Neural crest cell (in vitro differentiated cells): Measurements from ENCODE around the gene MCRS1. TPM values are rescaled to one million over a fixed set of nuclear protein-coding genes. Genes with fewer than 3 reads are reported as not detected.
A peak's percentile ranks its signal among the peaks of the same experiment; 100 is the strongest.

Experiments used
- DNase-seq: peaks from one replicate; pipeline ENCODE4 v3.0.0; 2021; ENCODE audit warnings: low read depth, mixed read lengths, low spot score
- H3K27ac Mint-ChIP-seq: one replicate; pipeline ENCODE4 v1.8.0; 2021; ENCODE audit warnings: mild to moderate bottlenecking, mixed read lengths; ENCODE audit not compliant: unreplicated experiment
- H3K27me3 Mint-ChIP-seq: 2 replicates; pipeline ENCODE4 v1.8.0; 2021; ENCODE audit warnings: low read depth, mild to moderate bottlenecking, mixed read lengths
- H3K36me3 Mint-ChIP-seq: 2 replicates; pipeline ENCODE4 v1.8.0; 2021; ENCODE audit warnings: low read depth, mild to moderate bottlenecking, mixed read lengths
- H3K4me1 Mint-ChIP-seq: 2 replicates; pipeline ENCODE4 v1.8.0; 2021; ENCODE audit warnings: mixed read lengths
- H3K4me3 Mint-ChIP-seq: one replicate; pipeline ENCODE4 v1.8.0; 2021; ENCODE audit warnings: mild to moderate bottlenecking, mixed read lengths
- H3K9me3 Mint-ChIP-seq: 2 replicates; pipeline ENCODE4 v1.8.0; 2021; ENCODE audit warnings: mixed read lengths
- total RNA-seq: library from RNA; stranded (reverse); gene quantifications from 2 replicates; pipeline ENCODE4 v1.2.1, GENCODE V29; 2021
- TF ChIP-seq, protein P1 (sequence below): fragments of 200-600 bp; sonication (generic); conservative IDR thresholded peaks from 2 replicates; pipeline ENCODE4 v1.5.0; 2021; ENCODE audit warnings: antibody characterized with exemption, mild to moderate bottlenecking

The MCRS1 gene
- total RNA-seq, 1 donor from 2014 or later = 95.3 TPM

DNA sequence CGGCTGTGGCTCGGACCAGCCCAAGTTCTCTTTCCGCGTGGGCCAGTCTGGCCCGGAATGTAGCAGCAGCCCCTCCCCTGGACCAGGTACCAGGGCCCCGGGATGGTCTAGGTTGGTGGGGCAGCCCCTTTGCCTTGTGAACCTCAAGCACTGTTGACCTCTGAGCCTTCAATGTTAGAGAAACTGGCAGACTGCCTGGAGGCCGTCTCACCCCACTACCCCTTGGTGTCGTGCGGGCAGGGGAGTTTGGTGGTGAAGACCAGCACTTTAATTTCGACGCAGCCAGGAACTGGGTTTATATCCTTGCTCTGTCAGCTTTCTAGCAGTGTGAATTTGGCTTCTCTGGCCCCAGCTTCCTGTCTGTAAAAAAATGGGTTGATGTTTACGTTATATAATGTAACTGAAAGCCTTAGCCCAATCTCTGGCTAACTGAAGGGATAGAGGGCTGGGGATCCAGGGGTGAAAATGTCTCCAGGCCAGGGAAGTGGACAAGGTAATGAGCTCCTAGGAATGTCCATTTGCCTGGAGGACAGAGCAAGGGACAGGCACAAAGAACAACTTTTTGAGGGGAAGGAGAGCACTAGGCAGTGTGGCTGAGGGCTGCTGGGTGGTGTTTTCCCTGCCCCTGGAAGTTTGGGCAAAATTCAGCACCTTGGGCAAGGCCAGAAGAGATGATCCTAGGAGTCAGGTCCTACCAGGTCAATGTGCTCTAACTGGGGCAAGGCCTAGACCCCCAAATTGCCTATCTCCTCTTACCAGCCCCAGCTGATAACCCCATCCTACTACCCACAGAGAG lies 11.4 kb downstream of the MCRS1 start:
- peaks cover 2% of the 10 kb centered on the region for H3K36me3 Mint-ChIP-seq
- TF ChIP-seq, protein P1, sequence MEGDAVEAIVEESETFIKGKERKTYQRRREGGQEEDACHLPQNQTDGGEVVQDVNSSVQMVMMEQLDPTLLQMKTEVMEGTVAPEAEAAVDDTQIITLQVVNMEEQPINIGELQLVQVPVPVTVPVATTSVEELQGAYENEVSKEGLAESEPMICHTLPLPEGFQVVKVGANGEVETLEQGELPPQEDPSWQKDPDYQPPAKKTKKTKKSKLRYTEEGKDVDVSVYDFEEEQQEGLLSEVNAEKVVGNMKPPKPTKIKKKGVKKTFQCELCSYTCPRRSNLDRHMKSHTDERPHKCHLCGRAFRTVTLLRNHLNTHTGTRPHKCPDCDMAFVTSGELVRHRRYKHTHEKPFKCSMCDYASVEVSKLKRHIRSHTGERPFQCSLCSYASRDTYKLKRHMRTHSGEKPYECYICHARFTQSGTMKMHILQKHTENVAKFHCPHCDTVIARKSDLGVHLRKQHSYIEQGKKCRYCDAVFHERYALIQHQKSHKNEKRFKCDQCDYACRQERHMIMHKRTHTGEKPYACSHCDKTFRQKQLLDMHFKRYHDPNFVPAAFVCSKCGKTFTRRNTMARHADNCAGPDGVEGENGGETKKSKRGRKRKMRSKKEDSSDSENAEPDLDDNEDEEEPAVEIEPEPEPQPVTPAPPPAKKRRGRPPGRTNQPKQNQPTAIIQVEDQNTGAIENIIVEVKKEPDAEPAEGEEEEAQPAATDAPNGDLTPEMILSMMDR = no peak
- no peaks in the 10 kb centered on the region for H3K4me1 Mint-ChIP-seq
- H3K9me3 Mint-ChIP-seq = no peaks in the 10 kb centered on the region
- no peaks in the 10 kb centered on the region for H3K27me3 Mint-ChIP-seq
- no peak for DNase-seq
- H3K4me3 Mint-ChIP-seq = no peak overlapping the region
- no peak overlapping the region for H3K27ac Mint-ChIP-seq

DNA sequence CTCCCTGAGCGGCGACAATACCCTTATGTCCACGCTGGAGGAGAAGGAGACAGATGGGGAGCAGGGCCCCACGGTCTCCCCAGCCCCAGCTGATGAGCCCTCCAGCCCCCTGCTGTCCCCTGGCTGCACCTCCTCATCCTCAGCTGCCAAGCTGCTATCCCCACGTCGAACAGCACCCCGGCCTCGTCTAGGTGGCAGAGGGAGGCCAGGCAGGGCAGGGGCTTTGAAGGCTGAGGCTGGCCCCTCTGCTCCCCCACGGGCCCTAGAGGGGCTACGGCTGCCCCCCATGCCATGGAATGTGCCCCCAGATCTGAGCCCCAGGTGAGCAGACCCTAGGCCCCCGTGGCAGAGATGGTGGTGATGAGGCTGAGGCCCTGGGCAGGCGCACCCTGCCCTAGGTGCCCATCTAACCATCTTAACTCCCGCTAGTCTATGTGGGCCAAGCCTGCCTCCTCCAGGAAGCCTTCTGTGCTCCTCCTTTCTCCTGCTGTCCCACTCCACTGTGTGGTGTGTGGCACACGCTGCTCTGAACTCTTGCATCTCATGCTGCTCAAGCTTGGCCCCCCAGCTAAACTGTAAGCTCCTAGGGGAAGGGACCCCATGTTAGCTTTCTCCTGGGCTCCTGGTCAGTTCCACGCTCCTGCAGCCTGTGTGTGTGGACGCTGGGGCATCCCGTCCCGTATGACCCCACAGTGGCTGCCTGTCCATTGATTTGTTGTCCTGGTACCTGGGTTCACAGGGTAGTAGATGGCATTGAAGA lies 12.1 kb downstream of the MCRS1 start:
- DNase-seq = no peak
- TF ChIP-seq, protein P1 = no peak
- Mint-ChIP-seq H3K27me3 (no peaks in the 10 kb centered on the region), H3K27ac (no peak overlapping the region), H3K9me3 (no peaks in the 10 kb centered on the region), H3K36me3 (peaks cover 2% of the 10 kb centered on the region), H3K4me1 (peaks cover 1% of the 10 kb centered on the region), H3K4me3 (peak overlapping the region; percentile 61)

DNA sequence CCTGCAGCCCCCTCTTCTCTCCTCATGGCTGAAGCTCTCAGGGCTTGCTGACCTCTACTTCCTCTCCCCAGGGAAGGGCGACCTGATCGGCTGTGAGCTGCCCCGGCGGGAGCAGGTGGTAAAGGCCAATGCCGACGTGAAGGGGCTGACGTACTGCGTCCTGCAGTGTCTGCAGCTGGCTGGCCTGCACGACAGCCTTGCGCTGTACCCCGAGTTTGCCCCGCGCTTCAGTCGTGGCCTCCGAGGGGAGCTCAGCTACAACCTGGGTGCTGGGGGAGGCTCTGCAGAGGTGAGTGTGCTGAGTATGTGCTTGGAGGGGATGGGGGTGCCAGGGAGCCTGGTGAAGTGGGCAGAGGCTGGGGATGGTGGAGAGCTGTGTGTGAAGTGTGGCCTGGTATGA lies 13.7 kb downstream of the MCRS1 start:
- no peaks in the 10 kb centered on the region for H3K9me3 Mint-ChIP-seq
- no peak for DNase-seq

DNA sequence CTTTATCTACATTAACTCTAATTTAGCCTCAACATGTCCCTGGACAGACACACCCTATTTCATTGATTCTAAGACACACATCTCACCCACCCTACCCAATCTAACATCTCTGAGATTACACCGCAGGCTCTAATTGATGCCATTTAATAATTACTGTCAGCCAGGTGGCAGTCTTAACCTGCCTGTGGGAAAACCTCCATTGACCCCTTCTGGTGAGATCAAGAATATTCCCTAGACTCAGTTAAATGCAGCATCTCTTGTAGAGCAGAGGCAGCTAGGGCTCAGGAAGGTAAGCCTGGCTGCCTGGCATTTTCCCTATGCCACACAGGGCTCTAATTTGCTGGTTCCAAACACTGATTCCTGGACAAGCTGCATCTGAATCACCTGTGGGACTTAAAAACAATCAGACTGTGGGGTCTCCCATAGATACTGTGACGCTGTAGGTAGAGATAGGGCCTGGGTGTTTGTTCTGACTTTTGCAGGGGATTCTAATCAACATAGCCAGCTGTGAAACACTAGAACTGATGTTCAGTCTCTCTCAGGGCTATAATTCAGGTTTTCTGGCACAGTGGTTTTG lies 14.3 kb downstream of the MCRS1 start:
- H3K27me3 Mint-ChIP-seq = no peaks in the 10 kb centered on the region
- peak overlapping the region; percentile 48 for H3K27ac Mint-ChIP-seq
- H3K9me3 Mint-ChIP-seq = no peaks in the 10 kb centered on the region
- H3K4me1 Mint-ChIP-seq = peaks cover 8% of the 10 kb centered on the region
- H3K4me3 Mint-ChIP-seq = no peak overlapping the region
- no peak for DNase-seq
- H3K36me3 Mint-ChIP-seq = peaks cover 2% of the 10 kb centered on the region
- TF ChIP-seq, protein P1 = peak; percentile 52

More for the DNA sequence above, 13.7 kb downstream of the MCRS1 start:
- TF ChIP-seq, protein P1 = no peak
- H3K4me3 Mint-ChIP-seq = no peak overlapping the region
- peaks cover 2% of the 10 kb centered on the region for H3K36me3 Mint-ChIP-seq
- no peaks in the 10 kb centered on the region for H3K27me3 Mint-ChIP-seq
- no peak overlapping the region for H3K27ac Mint-ChIP-seq
- peaks cover 8% of the 10 kb centered on the region for H3K4me1 Mint-ChIP-seq

GRCh38 chr12:49552899-49553298 lies 15.0 kb downstream of the MCRS1 start:
- TF ChIP-seq, protein P1 = no peak
- H3K9me3 Mint-ChIP-seq = no peaks in the 10 kb centered on the region
- peaks cover 2% of the 10 kb centered on the region for H3K36me3 Mint-ChIP-seq
- peaks cover 4% of the 10 kb centered on the region for H3K27me3 Mint-ChIP-seq
- no peak overlapping the region for H3K4me3 Mint-ChIP-seq
- DNase-seq = no peak
- H3K27ac Mint-ChIP-seq = no peak overlapping the region
- peaks cover 8% of the 10 kb centered on the region for H3K4me1 Mint-ChIP-seq
